MM.1S (cell line): ENCODE measurements around the gene RNFT2.

ENCODE experiments used
- DNase-seq: peaks from one replicate; pipeline ENCODE4 v3.0.0-alpha.2; 2015
- H2AFZ ChIP-seq: fragments of 300-600 bp; sonication (generic); 2 replicates; pipeline ENCODE4 v1.6.0; 2016; ENCODE audit warnings: antibody characterized with exemption, low read length
- H3F3A ChIP-seq: fragments of 300-600 bp; sonication (generic); 2 replicates; pipeline ENCODE4 v1.6.1; 2016; ENCODE audit warnings: mild to moderate bottlenecking, antibody characterized with exemption, low read length, moderate library complexity, mixed read lengths; ENCODE audit not compliant: insufficient read depth
- H3K27ac ChIP-seq: fragments of 300-600 bp; sonication (generic); 2 replicates; pipeline ENCODE4 v1.5.1; 2016; ENCODE audit warnings: mild to moderate bottlenecking, low read length
- H3K27me3 ChIP-seq: fragments of 300-600 bp; sonication (generic); replicated peaks from 2 replicates; pipeline ENCODE4 v1.6.0; 2016; ENCODE audit warnings: low read length; ENCODE audit not compliant: insufficient read depth
- H3K36me3 ChIP-seq: fragments of 300-600 bp; sonication (generic); replicated peaks from 2 replicates; pipeline ENCODE4 v1.6.1; 2016; ENCODE audit warnings: mild to moderate bottlenecking, low read length, mixed read lengths; ENCODE audit not compliant: insufficient read depth
- H3K4me1 ChIP-seq: fragments of 300-600 bp; sonication (generic); 2 replicates; pipeline ENCODE4 v1.6.1; 2016; ENCODE audit warnings: low read length, mixed read lengths
- H3K4me2 ChIP-seq: fragments of 300-600 bp; sonication (generic); 2 replicates; pipeline ENCODE4 v1.6.0; 2016; ENCODE audit warnings: low read depth, low read length
- H3K4me3 ChIP-seq: fragments of 300-600 bp; sonication (generic); 2 replicates; pipeline ENCODE4 v1.5.1; 2016; ENCODE audit warnings: low read length, mixed read lengths
- H3K79me2 ChIP-seq: fragments of 300-600 bp; sonication (generic); 2 replicates; pipeline ENCODE4 v1.6.1; 2016; ENCODE audit warnings: mixed run types, low read length, mixed read lengths
- H3K9ac ChIP-seq: fragments of 300-600 bp; sonication (generic); 2 replicates; pipeline ENCODE4 v1.6.1; 2016; ENCODE audit warnings: low read length, mixed read lengths
- H3K9me2 ChIP-seq: fragments of 300-600 bp; sonication (generic); replicated peaks from 2 replicates; pipeline ENCODE4 v1.6.1; 2016; ENCODE audit warnings: mild to moderate bottlenecking, low read length, mixed read lengths; ENCODE audit not compliant: insufficient read depth
- H3K9me3 ChIP-seq: fragments of 300-600 bp; sonication (generic); replicated peaks from 2 replicates; pipeline ENCODE4 v1.6.1; 2016; ENCODE audit warnings: mild to moderate bottlenecking, low read length, mixed read lengths; ENCODE audit not compliant: insufficient read depth
- H4K20me1 ChIP-seq: fragments of 300-600 bp; sonication (generic); 2 replicates; pipeline ENCODE4 v1.6.1; 2016; ENCODE audit warnings: mild to moderate bottlenecking, low read length, moderate library complexity, mixed read lengths; ENCODE audit not compliant: insufficient read depth
- CTCF ChIP-seq: fragments of 300-600 bp; sonication (generic); IDR thresholded peaks from 2 replicates; pipeline ENCODE4 v1.5.1; 2016; ENCODE audit warnings: antibody characterized with exemption, low read length, mixed read lengths
- EZH2 ChIP-seq: fragments of 300-600 bp; sonication (generic); optimal IDR thresholded peaks from 2 replicates; pipeline ENCODE3; 2017; ENCODE audit warnings: low read depth, mild to moderate bottlenecking, antibody characterized with exemption, low read length, mixed read lengths
- EZH2phosphoT487 ChIP-seq: fragments of 300-600 bp; sonication (generic); IDR thresholded peaks from 2 replicates; pipeline ENCODE4 v1.6.1; 2018; ENCODE audit warnings: antibody characterized with exemption, low read length

Gene RNFT2

GRCh38 chr12:116821291-116821690, 83.2 kb downstream of the RNFT2 start:
- Histone ChIP-seq H3F3A (no peaks in the 10 kb centered on the region), H3K4me1 (no peaks in the 10 kb centered on the region), H2AFZ (no peak overlapping the region), H3K9me3 (no peaks in the 10 kb centered on the region), H3K79me2 (no peaks in the 10 kb centered on the region), H3K9me2 (no peaks in the 10 kb centered on the region), H3K4me2 (no peak overlapping the region), H3K27ac (no peak overlapping the region), H4K20me1 (no peaks in the 10 kb centered on the region), H3K27me3 (no peaks in the 10 kb centered on the region), H3K9ac (no peak overlapping the region), H3K36me3 (no peaks in the 10 kb centered on the region), H3K4me3 (no peak overlapping the region)
- no peak for TF ChIP-seq EZH2
- no peak for TF ChIP-seq CTCF
- no peak for TF ChIP-seq EZH2phosphoT487
- no peak for DNase-seq

- Histone ChIP-seq H2AFZ (no peak overlapping the region), H3K4me2 (no peak overlapping the region), H3K4me1 (no peaks in the 10 kb centered on the region), H3K27me3 (no peaks in the 10 kb centered on the region), H3F3A (no peaks in the 10 kb centered on the region), H3K9me2 (no peaks in the 10 kb centered on the region), H3K9me3 (no peaks in the 10 kb centered on the region), H3K9ac (no peak overlapping the region), H3K4me3 (no peak overlapping the region), H4K20me1 (no peaks in the 10 kb centered on the region), H3K79me2 (no peaks in the 10 kb centered on the region), H3K36me3 (no peaks in the 10 kb centered on the region), H3K27ac (no peak overlapping the region)
- no peak for DNase-seq
- TF ChIP-seq EZH2phosphoT487 (no peak), CTCF (no peak), EZH2 (no peak)
Measured at GRCh38 chr12:116827432-116827831, 89.3 kb downstream of the RNFT2 start.

- Histone ChIP-seq H3K27ac (no peak overlapping the region), H2AFZ (no peak overlapping the region), H3K4me3 (no peak overlapping the region), H3K9ac (no peak overlapping the region), H4K20me1 (no peaks in the 10 kb centered on the region), H3K27me3 (no peaks in the 10 kb centered on the region), H3K9me3 (no peaks in the 10 kb centered on the region), H3K36me3 (no peaks in the 10 kb centered on the region), H3K4me2 (no peak overlapping the region), H3K9me2 (no peaks in the 10 kb centered on the region), H3K4me1 (no peaks in the 10 kb centered on the region), H3K79me2 (no peaks in the 10 kb centered on the region), H3F3A (no peaks in the 10 kb centered on the region)
- TF ChIP-seq EZH2phosphoT487 (no peak), CTCF (no peak), EZH2 (no peak)
- no peak for DNase-seq
Measured at GRCh38 chr12:116832353-116832752, 94.2 kb downstream of the RNFT2 start.

GRCh38 chr12:116833474-116833873, 95.4 kb downstream of the RNFT2 start:
- Histone ChIP-seq H3K4me2 (no peak overlapping the region), H3K36me3 (no peaks in the 10 kb centered on the region), H3K9ac (no peak overlapping the region), H3F3A (no peaks in the 10 kb centered on the region), H4K20me1 (no peaks in the 10 kb centered on the region), H3K9me2 (no peaks in the 10 kb centered on the region), H3K9me3 (no peaks in the 10 kb centered on the region), H3K79me2 (no peaks in the 10 kb centered on the region), H3K27me3 (no peaks in the 10 kb centered on the region), H3K27ac (no peak overlapping the region), H2AFZ (no peak overlapping the region), H3K4me3 (no peak overlapping the region), H3K4me1 (no peaks in the 10 kb centered on the region)
- TF ChIP-seq EZH2 (no peak), EZH2phosphoT487 (no peak), CTCF (no peak)
- no peak for DNase-seq
